Measurements from ENCODE around the gene CCNC.

DNA sequence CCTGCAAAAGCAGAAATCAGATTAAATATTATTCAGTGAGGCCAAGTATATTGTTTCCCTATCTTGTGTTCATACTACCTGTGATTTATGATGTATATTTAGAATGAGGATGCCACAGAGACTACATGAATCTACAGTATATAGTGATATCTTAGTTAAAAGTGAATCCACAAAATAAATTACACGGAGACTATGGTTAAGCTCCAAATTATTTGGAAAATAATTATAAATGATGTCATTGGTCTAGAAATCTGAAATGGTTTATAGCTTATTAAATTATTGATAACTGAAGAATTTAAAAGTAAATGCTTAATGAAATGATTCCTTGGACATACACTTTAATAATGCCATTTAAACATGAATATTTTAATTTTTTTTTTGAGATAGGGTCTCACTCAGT is 49.0 kb downstream of the CCNC start:
- TF ChIP-seq, protein P1, sequence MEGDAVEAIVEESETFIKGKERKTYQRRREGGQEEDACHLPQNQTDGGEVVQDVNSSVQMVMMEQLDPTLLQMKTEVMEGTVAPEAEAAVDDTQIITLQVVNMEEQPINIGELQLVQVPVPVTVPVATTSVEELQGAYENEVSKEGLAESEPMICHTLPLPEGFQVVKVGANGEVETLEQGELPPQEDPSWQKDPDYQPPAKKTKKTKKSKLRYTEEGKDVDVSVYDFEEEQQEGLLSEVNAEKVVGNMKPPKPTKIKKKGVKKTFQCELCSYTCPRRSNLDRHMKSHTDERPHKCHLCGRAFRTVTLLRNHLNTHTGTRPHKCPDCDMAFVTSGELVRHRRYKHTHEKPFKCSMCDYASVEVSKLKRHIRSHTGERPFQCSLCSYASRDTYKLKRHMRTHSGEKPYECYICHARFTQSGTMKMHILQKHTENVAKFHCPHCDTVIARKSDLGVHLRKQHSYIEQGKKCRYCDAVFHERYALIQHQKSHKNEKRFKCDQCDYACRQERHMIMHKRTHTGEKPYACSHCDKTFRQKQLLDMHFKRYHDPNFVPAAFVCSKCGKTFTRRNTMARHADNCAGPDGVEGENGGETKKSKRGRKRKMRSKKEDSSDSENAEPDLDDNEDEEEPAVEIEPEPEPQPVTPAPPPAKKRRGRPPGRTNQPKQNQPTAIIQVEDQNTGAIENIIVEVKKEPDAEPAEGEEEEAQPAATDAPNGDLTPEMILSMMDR (IDR thresholded peaks at IDR 0.05), result no peak
- no peak for TF ChIP-seq POLR2A (IDR thresholded peaks at IDR 0.05)
